ENCODE results near the gene PPP1R10.
A peak's percentile ranks its signal among the peaks of the same experiment; 100 is the strongest.

The PPP1R10 gene

GRCh38 chr6:30626484-30627366 is 9.7 kb upstream of the PPP1R10 start, which contains the start of gene ATAT1:
Gene ATAT1, plus strand, starts transcription at chr6:30626874.
- peak within 1 kb of the TSS; percentile 66 for H3K4me3 ChIP-seq (ENCODE audit: low read depth, low read length)
- peak; percentile 86 for DNase-seq (ENCODE audit: low read depth)
- TF ChIP-seq POLR2A (IDR thresholded peaks at IDR 0.05; ENCODE audit: extremely low read depth, insufficient read length) (peak; percentile 56), MAX (IDR thresholded peaks at IDR 0.05; ENCODE audit: low read depth, low read length) (no peak), CTCF (IDR thresholded peaks at IDR 0.05; ENCODE audit: low read depth, low read length) (peak; percentile 38)

- no peak for DNase-seq (ENCODE audit: low read depth)
- TF ChIP-seq CTCF (IDR thresholded peaks at IDR 0.05; ENCODE audit: low read depth, low read length): no peak
- no peak overlapping the region for H3K4me3 ChIP-seq (ENCODE audit: low read depth, low read length)
Observed at GRCh38 chr6:30625511-30625910, 8.5 kb upstream of the PPP1R10 start.

DNA sequence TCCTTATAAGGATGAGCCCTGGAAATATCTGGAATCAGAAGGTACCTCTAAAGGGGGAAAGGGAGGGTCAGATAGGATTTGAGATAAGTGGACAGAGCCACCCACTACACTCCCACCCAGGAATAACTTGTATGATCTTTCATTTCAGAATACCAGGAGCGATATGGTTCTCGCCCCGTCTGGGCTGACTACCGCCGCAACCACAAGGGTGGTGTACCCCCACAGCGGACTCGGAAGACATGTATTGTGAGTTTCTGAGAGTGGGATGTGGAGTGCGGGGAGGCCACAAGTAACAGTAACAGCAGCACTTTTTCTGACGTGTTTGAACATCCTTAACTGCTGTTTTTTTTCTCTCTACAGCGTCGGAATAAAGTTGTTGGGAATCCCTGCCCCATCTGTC is 2.5 kb upstream of the PPP1R10 start:
- H3K4me3 ChIP-seq (ENCODE audit: low read depth, low read length): no peak overlapping the region
- DNase-seq (ENCODE audit: low read depth): no peak
- TF ChIP-seq CTCF (IDR thresholded peaks at IDR 0.05; ENCODE audit: low read depth, low read length): no peak
- no peak for TF ChIP-seq MAX (IDR thresholded peaks at IDR 0.05; ENCODE audit: low read depth, low read length)
- no peak for TF ChIP-seq POLR2A (IDR thresholded peaks at IDR 0.05; ENCODE audit: extremely low read depth, insufficient read length)
- no peak for TF ChIP-seq MYC (IDR thresholded peaks at IDR 0.05; ENCODE audit: low read depth, low read length)

- peak; percentile 33 for DNase-seq (ENCODE audit: low read depth)
- TF ChIP-seq MYC (IDR thresholded peaks at IDR 0.05; ENCODE audit: low read depth, low read length) (no peak), POLR2A (IDR thresholded peaks at IDR 0.05; ENCODE audit: extremely low read depth, insufficient read length) (no peak), MAX (IDR thresholded peaks at IDR 0.05; ENCODE audit: low read depth, low read length) (no peak), CTCF (IDR thresholded peaks at IDR 0.05; ENCODE audit: low read depth, low read length) (no peak)
- peak overlapping the region; percentile 98 for H3K4me3 ChIP-seq (ENCODE audit: low read depth, low read length)
Observed at GRCh38 chr6:30618270-30618797, 1.3 kb upstream of the PPP1R10 start.

GRCh38 chr6:30617565-30618269 is 674 bp upstream of the PPP1R10 start, which contains the start of gene MRPS18B:
Gene MRPS18B, plus strand, starts transcription at chr6:30617840. Its CDS starts 26 bp downstream, at chr6:30617866.
- peak; percentile 99 for DNase-seq (ENCODE audit: low read depth)
- no peak for TF ChIP-seq CTCF (IDR thresholded peaks at IDR 0.05; ENCODE audit: low read depth, low read length)
- TF ChIP-seq POLR2A (IDR thresholded peaks at IDR 0.05; ENCODE audit: extremely low read depth, insufficient read length): peak; percentile 94
- TF ChIP-seq MAX (IDR thresholded peaks at IDR 0.05; ENCODE audit: low read depth, low read length): peak; percentile 92
- peak; percentile 95 for TF ChIP-seq MYC (IDR thresholded peaks at IDR 0.05; ENCODE audit: low read depth, low read length)
- peak within 1 kb of the TSS; percentile 99 for H3K4me3 ChIP-seq (ENCODE audit: low read depth, low read length)
